WTC11 (cell line): ENCODE data around the gene CDK5RAP2.

Source experiments
- CBFB ChIP-seq: sonication (generic); formaldehyde crosslinking; IDR thresholded peaks from 2 replicates; pipeline ENCODE4 v1.8.1; 2022; ENCODE audit warnings: mild to moderate bottlenecking, low read depth, missing genetic modification reagents
- ESRRA ChIP-seq: sonication (generic); formaldehyde crosslinking; IDR thresholded peaks from 2 replicates; pipeline ENCODE4 v1.8.1; 2022; ENCODE audit warnings: mild to moderate bottlenecking, missing genetic modification reagents, borderline replicate concordance
- RELA ChIP-seq: sonication (generic); formaldehyde crosslinking; IDR thresholded peaks from 2 replicates; pipeline ENCODE4 v1.8.1; 2022; ENCODE audit warnings: missing genetic modification reagents, mild to moderate bottlenecking, borderline replicate concordance
- SP1 ChIP-seq: sonication (generic); formaldehyde crosslinking; conservative IDR thresholded peaks from 2 replicates; pipeline ENCODE4 v1.8.1; 2022; ENCODE audit warnings: missing genetic modification reagents
- ZBTB21 ChIP-seq: sonication (generic); formaldehyde crosslinking; IDR thresholded peaks from 2 replicates; pipeline ENCODE4 v1.8.1; 2023; ENCODE audit warnings: mild to moderate bottlenecking, missing genetic modification reagents, borderline replicate concordance
- ZNF317 ChIP-seq: sonication (generic); formaldehyde crosslinking; IDR thresholded peaks from 2 replicates; pipeline ENCODE4 v1.8.1; 2023; ENCODE audit warnings: low read depth, mild to moderate bottlenecking, moderate library complexity, missing genetic modification reagents, borderline replicate concordance
- ZNF671 ChIP-seq: fragments of 250-450 bp; sonication (Bioruptor Pico); IDR thresholded peaks from 2 replicates; pipeline ENCODE4 v1.8.0; 2021; ENCODE audit warnings: mild to moderate bottlenecking
- TF ChIP-seq, protein P1 (sequence below): fragments of 200-600 bp; IDR thresholded peaks from 2 replicates; pipeline ENCODE4 v1.8.0; 2022; ENCODE audit warnings: antibody characterized with exemption
- TF ChIP-seq, protein P2 (sequence below): sonication (generic); formaldehyde crosslinking; IDR thresholded peaks from 2 replicates; pipeline ENCODE4 v1.8.0; 2022; ENCODE audit warnings: mild to moderate bottlenecking, missing genetic modification reagents
- TF ChIP-seq, protein P3 (sequence below): sonication (generic); formaldehyde crosslinking; IDR thresholded peaks from 2 replicates; pipeline ENCODE4 v1.8.1; 2023; ENCODE audit warnings: mild to moderate bottlenecking, missing genetic modification reagents
- TF ChIP-seq, protein P4 (sequence below): sonication (generic); formaldehyde crosslinking; IDR thresholded peaks from 2 replicates; pipeline ENCODE4 v1.8.0; 2022; ENCODE audit warnings: mild to moderate bottlenecking, missing genetic modification reagents
- TF ChIP-seq, protein P5 (sequence below): sonication (generic); formaldehyde crosslinking; IDR thresholded peaks from 2 replicates; pipeline ENCODE4 v1.8.1; 2022; ENCODE audit warnings: mild to moderate bottlenecking, missing genetic modification reagents, moderate library complexity, borderline replicate concordance
- TF ChIP-seq, protein P6 (sequence below): sonication (generic); formaldehyde crosslinking; IDR thresholded peaks from 2 replicates; pipeline ENCODE4 v1.8.1; 2023; ENCODE audit warnings: mild to moderate bottlenecking, missing genetic modification reagents, moderate library complexity

DNA sequence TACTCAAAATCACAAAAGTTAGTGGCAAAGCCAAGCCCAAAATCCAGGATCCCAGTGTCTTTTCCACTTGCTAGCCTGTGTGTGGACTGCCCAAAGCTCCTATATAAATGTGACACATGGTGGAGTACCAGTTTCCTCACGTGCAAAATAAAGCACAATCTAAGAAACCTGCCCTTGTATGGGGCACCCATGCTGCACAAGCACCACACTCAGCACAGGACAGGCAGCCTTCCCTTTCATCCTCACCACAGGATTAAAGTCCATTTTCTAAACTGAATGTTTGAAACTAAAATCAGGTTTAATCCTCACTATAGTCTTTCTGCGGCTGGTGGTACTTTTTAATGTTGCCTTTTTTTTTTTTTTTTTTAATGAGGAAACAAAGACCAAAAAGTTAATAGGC, 5.5 kb downstream of the CDK5RAP2 start:
- TF ChIP-seq, protein P1, sequence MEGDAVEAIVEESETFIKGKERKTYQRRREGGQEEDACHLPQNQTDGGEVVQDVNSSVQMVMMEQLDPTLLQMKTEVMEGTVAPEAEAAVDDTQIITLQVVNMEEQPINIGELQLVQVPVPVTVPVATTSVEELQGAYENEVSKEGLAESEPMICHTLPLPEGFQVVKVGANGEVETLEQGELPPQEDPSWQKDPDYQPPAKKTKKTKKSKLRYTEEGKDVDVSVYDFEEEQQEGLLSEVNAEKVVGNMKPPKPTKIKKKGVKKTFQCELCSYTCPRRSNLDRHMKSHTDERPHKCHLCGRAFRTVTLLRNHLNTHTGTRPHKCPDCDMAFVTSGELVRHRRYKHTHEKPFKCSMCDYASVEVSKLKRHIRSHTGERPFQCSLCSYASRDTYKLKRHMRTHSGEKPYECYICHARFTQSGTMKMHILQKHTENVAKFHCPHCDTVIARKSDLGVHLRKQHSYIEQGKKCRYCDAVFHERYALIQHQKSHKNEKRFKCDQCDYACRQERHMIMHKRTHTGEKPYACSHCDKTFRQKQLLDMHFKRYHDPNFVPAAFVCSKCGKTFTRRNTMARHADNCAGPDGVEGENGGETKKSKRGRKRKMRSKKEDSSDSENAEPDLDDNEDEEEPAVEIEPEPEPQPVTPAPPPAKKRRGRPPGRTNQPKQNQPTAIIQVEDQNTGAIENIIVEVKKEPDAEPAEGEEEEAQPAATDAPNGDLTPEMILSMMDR: no peak
- TF ChIP-seq CBFB (no peak), ZNF671 (CRISPR knock-in tag) (no peak), RELA (CRISPR knock-in tag) (no peak), ESRRA (no peak), ZBTB21 (CRISPR knock-in tag) (no peak), ZNF317 (CRISPR knock-in tag) (no peak), SP1 (CRISPR knock-in tag) (no peak)
- TF ChIP-seq, protein P2, sequence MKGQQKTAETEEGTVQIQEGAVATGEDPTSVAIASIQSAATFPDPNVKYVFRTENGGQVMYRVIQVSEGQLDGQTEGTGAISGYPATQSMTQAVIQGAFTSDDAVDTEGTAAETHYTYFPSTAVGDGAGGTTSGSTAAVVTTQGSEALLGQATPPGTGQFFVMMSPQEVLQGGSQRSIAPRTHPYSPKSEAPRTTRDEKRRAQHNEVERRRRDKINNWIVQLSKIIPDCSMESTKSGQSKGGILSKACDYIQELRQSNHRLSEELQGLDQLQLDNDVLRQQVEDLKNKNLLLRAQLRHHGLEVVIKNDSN: no peak
- TF ChIP-seq, protein P3, sequence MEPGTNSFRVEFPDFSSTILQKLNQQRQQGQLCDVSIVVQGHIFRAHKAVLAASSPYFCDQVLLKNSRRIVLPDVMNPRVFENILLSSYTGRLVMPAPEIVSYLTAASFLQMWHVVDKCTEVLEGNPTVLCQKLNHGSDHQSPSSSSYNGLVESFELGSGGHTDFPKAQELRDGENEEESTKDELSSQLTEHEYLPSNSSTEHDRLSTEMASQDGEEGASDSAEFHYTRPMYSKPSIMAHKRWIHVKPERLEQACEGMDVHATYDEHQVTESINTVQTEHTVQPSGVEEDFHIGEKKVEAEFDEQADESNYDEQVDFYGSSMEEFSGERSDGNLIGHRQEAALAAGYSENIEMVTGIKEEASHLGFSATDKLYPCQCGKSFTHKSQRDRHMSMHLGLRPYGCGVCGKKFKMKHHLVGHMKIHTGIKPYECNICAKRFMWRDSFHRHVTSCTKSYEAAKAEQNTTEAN (CRISPR knock-in tag): no peak
- TF ChIP-seq, protein P4, sequence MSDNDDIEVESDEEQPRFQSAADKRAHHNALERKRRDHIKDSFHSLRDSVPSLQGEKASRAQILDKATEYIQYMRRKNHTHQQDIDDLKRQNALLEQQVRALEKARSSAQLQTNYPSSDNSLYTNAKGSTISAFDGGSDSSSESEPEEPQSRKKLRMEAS: no peak
- TF ChIP-seq, protein P5, sequence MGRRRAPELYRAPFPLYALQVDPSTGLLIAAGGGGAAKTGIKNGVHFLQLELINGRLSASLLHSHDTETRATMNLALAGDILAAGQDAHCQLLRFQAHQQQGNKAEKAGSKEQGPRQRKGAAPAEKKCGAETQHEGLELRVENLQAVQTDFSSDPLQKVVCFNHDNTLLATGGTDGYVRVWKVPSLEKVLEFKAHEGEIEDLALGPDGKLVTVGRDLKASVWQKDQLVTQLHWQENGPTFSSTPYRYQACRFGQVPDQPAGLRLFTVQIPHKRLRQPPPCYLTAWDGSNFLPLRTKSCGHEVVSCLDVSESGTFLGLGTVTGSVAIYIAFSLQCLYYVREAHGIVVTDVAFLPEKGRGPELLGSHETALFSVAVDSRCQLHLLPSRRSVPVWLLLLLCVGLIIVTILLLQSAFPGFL (CRISPR knock-in tag): no peak
- TF ChIP-seq, protein P6, sequence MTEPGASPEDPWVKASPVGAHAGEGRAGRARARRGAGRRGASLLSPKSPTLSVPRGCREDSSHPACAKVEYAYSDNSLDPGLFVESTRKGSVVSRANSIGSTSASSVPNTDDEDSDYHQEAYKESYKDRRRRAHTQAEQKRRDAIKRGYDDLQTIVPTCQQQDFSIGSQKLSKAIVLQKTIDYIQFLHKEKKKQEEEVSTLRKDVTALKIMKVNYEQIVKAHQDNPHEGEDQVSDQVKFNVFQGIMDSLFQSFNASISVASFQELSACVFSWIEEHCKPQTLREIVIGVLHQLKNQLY (CRISPR knock-in tag): no peak
